B cell (primary cell): ENCODE data around the gene MMAB. TPM values are rescaled to one million over a fixed set of nuclear protein-coding genes. Genes with fewer than 3 reads are reported as not detected.

Source experiments
- ATAC-seq: fragments of 200-7000 bp; cut with Tn5 transposase; one replicate; pipeline ENCODE4 v1.10.0; 2021; ENCODE audit warnings: low read depth, mild to moderate bottlenecking, moderate number of reproducible peaks, moderate library complexity
- CTCF ChIA-PET: fragments of 350-600 bp; sonication (Branson Sonifier 250); formaldehyde crosslinking; loops from one replicate; lab custom pipeline; 2021; ENCODE audit warnings: antibody characterized with exemption, inconsistent platforms; lab: Charles Lee
- POLR2A ChIA-PET: fragments of 350-600 bp; sonication (Branson Sonifier 250); formaldehyde crosslinking; loops from one replicate; lab custom pipeline; 2021; ENCODE audit warnings: antibody characterized with exemption; lab: Charles Lee
- DNase-seq: peaks from one replicate; pipeline ENCODE4 v3.0.0; 2013
- H2AFZ ChIP-seq: 2 replicates; pipeline ENCODE4 v1.6.1; 2012; ENCODE audit warnings: mild to moderate bottlenecking, low read depth, low read length; ENCODE audit not compliant: insufficient read depth, poor library complexity, severe bottlenecking
- H3K27ac ChIP-seq, 2 donors: 1 replicate in 1 of 2; 2 replicates in 1 of 2; pipeline ENCODE4 v1.5.1; 2012 to 2013; ENCODE audit warnings: low read length in 2 of 2, mild to moderate bottlenecking in 2 of 2, moderate library complexity in 1 of 2
- H3K27me3 ChIP-seq, 4 experiments: fragments of 200-600 bp in 1 of 4; sonication (generic) in 1 of 4; replicated peaks in 1 of 4; 1 replicate in 2 of 4; 2 replicates in 2 of 4; pipeline versions ENCODE4 v1.6.1 to v1.7.0; 2013 to 2016; ENCODE audit warnings: low read length in 3 of 4, mild to moderate bottlenecking in 2 of 4, mixed read lengths in 1 of 4, moderate library complexity in 1 of 4; ENCODE audit not compliant: insufficient read depth in 4 of 4, control insufficient read depth in 3 of 4; ENCODE audit errors: control extremely low read depth in 1 of 4
- H3K36me3 ChIP-seq, 2 experiments: replicated peaks in 1 of 2; 1 replicate in 1 of 2; 2 replicates in 1 of 2; pipeline versions ENCODE4 v1.6.1 to v1.7.1; 2013; ENCODE audit warnings: low read length in 1 of 2; ENCODE audit not compliant: insufficient read depth in 2 of 2, control insufficient read depth in 1 of 2; ENCODE audit errors: control extremely low read depth in 1 of 2, extremely low read depth in 1 of 2
- H3K4me1 ChIP-seq, 2 donors: fragments of 200-600 bp in 1 of 2; sonication (generic) in 1 of 2; 1 replicate in 1 of 2; 2 replicates in 1 of 2; pipeline versions ENCODE4 v1.5.1 to v1.6.1; 2013 to 2017; ENCODE audit warnings: low read length in 2 of 2; ENCODE audit not compliant: control insufficient read depth in 2 of 2, insufficient read depth in 2 of 2
- H3K4me2 ChIP-seq: replicated peaks from 2 replicates; pipeline ENCODE3; 2012; ENCODE audit warnings: mild to moderate bottlenecking, low read depth, low read length; ENCODE audit not compliant: poor library complexity, severe bottlenecking
- H3K4me3 ChIP-seq, 5 experiments: fragments of 200-600 bp in 1 of 5; sonication (generic) in 1 of 5; 1 replicate in 3 of 5; 2 replicates in 2 of 5; pipeline versions ENCODE4 v1.5.1 to v1.7.0; 2011 to 2016; ENCODE audit warnings: low read length in 4 of 5, mild to moderate bottlenecking in 4 of 5, low read depth in 2 of 5, control low read depth in 1 of 5, moderate library complexity in 1 of 5; ENCODE audit not compliant: insufficient read depth in 1 of 5; ENCODE audit errors: control extremely low read depth in 1 of 5, extremely low read depth in 1 of 5
- H3K79me2 ChIP-seq: fragments of 200-600 bp; sonication (generic); one replicate; pipeline ENCODE4 v1.6.0; 2016; ENCODE audit warnings: low read length; ENCODE audit not compliant: control insufficient read depth, insufficient read depth
- H3K9ac ChIP-seq: fragments of 200-600 bp; sonication (generic); 2 replicates; pipeline ENCODE4 v1.6.1; 2017; ENCODE audit warnings: mild to moderate bottlenecking, low read length, moderate library complexity
- H3K9me3 ChIP-seq, 3 donors: one replicate each; pipeline versions ENCODE4 v1.6.1 to v1.7.1; 2013; ENCODE audit warnings: low read length in 2 of 3; ENCODE audit not compliant: control insufficient read depth in 2 of 3, insufficient read depth in 1 of 3; ENCODE audit errors: control extremely low read depth in 1 of 3
- H4K20me1 ChIP-seq: 2 replicates; pipeline ENCODE4 v1.6.0; 2012; ENCODE audit warnings: mild to moderate bottlenecking, low read length; ENCODE audit not compliant: insufficient read depth, control insufficient read depth, poor library complexity, severe bottlenecking
- H3K27ac Mint-ChIP-seq: one replicate; pipeline ENCODE4 v1.8.0; 2021; ENCODE audit warnings: mixed read lengths
- H3K27me3 Mint-ChIP-seq: one replicate; pipeline ENCODE4 v1.8.0; 2021; ENCODE audit warnings: mixed read lengths
- H3K4me1 Mint-ChIP-seq: one replicate; pipeline ENCODE4 v1.8.0; 2021; ENCODE audit warnings: mixed read lengths
- H3K4me3 Mint-ChIP-seq: one replicate; pipeline ENCODE4 v1.8.0; 2021; ENCODE audit warnings: mixed read lengths
- H3K9me3 Mint-ChIP-seq: one replicate; pipeline ENCODE4 v1.8.0; 2022; ENCODE audit warnings: mixed read lengths; ENCODE audit not compliant: insufficient read depth
- CTCF ChIP-seq: fragments of 200-600 bp; IDR thresholded peaks from one replicate; pipeline ENCODE4 v1.8.0; 2022; ENCODE audit warnings: antibody characterized with exemption, mild to moderate bottlenecking
- EZH2 ChIP-seq: IDR thresholded peaks from 2 replicates; pipeline ENCODE4 v1.6.1; 2012; ENCODE audit warnings: borderline replicate concordance, low read depth, mild to moderate bottlenecking, moderate library complexity, low read length; ENCODE audit not compliant: insufficient read depth, poor library complexity, severe bottlenecking
- WGBS: methylation state at CpG from one replicate; pipeline ENCODE4 v1.1.5; 2013; ENCODE audit warnings: missing lambda C conversion rate; ENCODE audit not compliant: insufficient coverage; 5-methylcytosine and 5-hydroxymethylcytosine counted together
- intact Hi-C: fragments of 100-400 bp; cut with micrococcal nuclease; formaldehyde crosslinking; loops from one replicate; pipeline ENCODE4 v1.10.0; 2022
- polyA plus RNA-seq: library from polyadenylated mRNA; depleted of rRNA; stranded (reverse); fragments of >200 nt; gene quantifications from 2 replicates; pipeline ENCODE4 v1.2.3, GENCODE V29; 2012
- total RNA-seq, 2 donors: library from RNA; stranded (reverse); fragments of 120-200 nt in 1 of 2; gene quantifications; 1 replicate in 1 of 2; 2 replicates in 1 of 2; pipeline versions ENCODE4 v1.2.3 to v1.2.4, GENCODE V29; 2013 to 2022

MMAB gene
- total and polyA plus RNA-seq, 2 donors (not counting 1 experiment from before 2014, with no cell fraction given), result 15.0 to 20.5 TPM

DNA sequence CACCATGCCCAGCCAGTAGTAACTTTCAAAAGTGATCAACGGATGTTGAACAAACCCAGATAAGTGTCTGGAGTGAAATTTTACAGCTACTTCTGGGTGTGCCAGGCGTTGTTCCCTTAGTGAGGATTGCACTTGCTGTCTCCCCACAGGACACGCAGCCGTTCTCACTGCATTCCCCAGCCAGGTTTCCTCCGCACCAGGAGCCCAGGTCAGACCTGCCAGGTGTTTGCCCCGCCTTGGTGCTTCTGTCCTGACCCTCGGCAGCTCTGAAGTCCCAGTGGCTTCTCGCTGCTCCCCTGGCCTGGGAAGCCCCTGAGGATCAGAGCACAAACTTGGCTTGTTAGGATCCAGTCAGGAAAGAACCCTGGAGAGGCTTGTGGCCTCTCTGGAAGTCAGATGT, 36.2 kb downstream of the MMAB start:
- no peaks in the 10 kb centered on the region for H3K27me3 Mint-ChIP-seq
- no peak overlapping the region for H3K4me2 ChIP-seq
- H3K36me3 ChIP-seq, result peaks cover 0 to 11% of the 10 kb centered on the region in 2 experiments
- intact Hi-C loops, result no loop called here
- ChIA-PET CTCF (interaction anchor here (0.7 kb wide), 1 partner anchor 18 kb away, joined by 3 read pairs; no protein-coding TSS in a partner anchor), POLR2A (no interaction called here)
- H2AFZ ChIP-seq, result no peak overlapping the region
- H3K27ac ChIP-seq, result no peak overlapping the region
- ATAC-seq (no peak), DNase-seq (no peak)
- no peaks in the 10 kb centered on the region for H3K27me3 ChIP-seq
- no peak overlapping the region for H3K27ac Mint-ChIP-seq
- H4K20me1 ChIP-seq, result no peaks in the 10 kb centered on the region
- H3K4me1 Mint-ChIP-seq, result no peaks in the 10 kb centered on the region
- no peak overlapping the region for H3K4me3 ChIP-seq
- TF ChIP-seq CTCF (no peak), EZH2 (no peak)
- H3K79me2 ChIP-seq, result no peaks in the 10 kb centered on the region
- no peaks in the 10 kb centered on the region for H3K9me3 ChIP-seq
- H3K4me1 ChIP-seq, result no peaks in the 10 kb centered on the region
- H3K9ac ChIP-seq, result no peak overlapping the region
- H3K9me3 Mint-ChIP-seq, result no peaks in the 10 kb centered on the region
- WGBS, result 95% methylated on average over 8 of the region's 8 CpGs
- H3K4me3 Mint-ChIP-seq, result no peak overlapping the region

- TF ChIP-seq CTCF (no peak), EZH2 (no peak)
- H3K4me1 Mint-ChIP-seq, result no peaks in the 10 kb centered on the region
- H3K9ac ChIP-seq, result no peak overlapping the region
- H3K4me2 ChIP-seq, result no peak overlapping the region
- H3K9me3 ChIP-seq, result no peaks in the 10 kb centered on the region
- H3K27me3 Mint-ChIP-seq, result no peaks in the 10 kb centered on the region
- H3K27me3 ChIP-seq, result no peaks in the 10 kb centered on the region
- H3K9me3 Mint-ChIP-seq, result no peaks in the 10 kb centered on the region
- no peak overlapping the region for H2AFZ ChIP-seq
- H4K20me1 ChIP-seq, result no peaks in the 10 kb centered on the region
- WGBS, result 93% methylated on average over 5 of the region's 5 CpGs
- no peak overlapping the region for H3K27ac ChIP-seq
- intact Hi-C loops, result no loop called here
- no peak overlapping the region for H3K4me3 Mint-ChIP-seq
- no peak overlapping the region for H3K4me3 ChIP-seq
- ChIA-PET CTCF (interaction anchor here (1.3 kb wide), 1 partner anchor 62 kb away, joined by 3 read pairs; no protein-coding TSS in a partner anchor), POLR2A (no interaction called here)
- no peaks in the 10 kb centered on the region for H3K4me1 ChIP-seq
- DNase-seq, result no peak
- no peak for ATAC-seq
- H3K36me3 ChIP-seq, result peaks cover 0 to 14% of the 10 kb centered on the region in 2 experiments
- H3K27ac Mint-ChIP-seq, result no peak overlapping the region
- H3K79me2 ChIP-seq, result no peaks in the 10 kb centered on the region
Measured at GRCh38 chr12:109535863-109536250, 37.4 kb downstream of the MMAB start.
